ENCODE measurements around the gene OR6N2. TPM values are rescaled to one million over a fixed set of nuclear protein-coding genes. Genes with fewer than 3 reads are reported as not detected.

OR6N2 gene
- total and polyA plus RNA-seq, 9 of the 15 experiments (the other 6 are each of a cell fraction or from before 2014, with no cell fraction given): not detected

- TF ChIP-seq KDM4B (IDR thresholded peaks at IDR 0.05; ENCODE audit: borderline replicate concordance in 2 of 2, low read depth in 1 of 2) (no peak), FOXJ2 (tag; IDR thresholded peaks at IDR 0.05) (peak; percentile 97), ZNF76 (CRISPR knock-in tag; IDR thresholded peaks at IDR 0.05; ENCODE audit: borderline replicate concordance) (no peak), ATF1 (CRISPR knock-in tag; IDR thresholded peaks at IDR 0.05) (no peak), ATF1 (tag; IDR thresholded peaks at IDR 0.05) (peak; percentile 72), FOXK1 (CRISPR knock-in tag; IDR thresholded peaks at IDR 0.05; ENCODE audit: borderline replicate concordance) (no peak), SMARCC2 (IDR thresholded peaks at IDR 0.05; ENCODE audit: low read depth) (peak; percentile 96), LEF1 (IDR thresholded peaks at IDR 0.05) (peak; percentile 95), ZNF384 (IDR thresholded peaks at IDR 0.05; ENCODE audit: low read depth, low read length) (peak; percentile 95), MTA3 (IDR thresholded peaks at IDR 0.05; ENCODE audit: borderline replicate concordance) (0 out of 2 replicates have a peak, but pooled peaks have one; percentile 43), ELF2 (CRISPR knock-in tag; IDR thresholded peaks at IDR 0.05) (no peak), KLF16 (IDR thresholded peaks at IDR 0.05) (peak; percentile 71; the same call in 1 of the 2 replicates), ZNF511 (CRISPR knock-in tag; IDR thresholded peaks at IDR 0.05) (no peak), RNF2 (IDR thresholded peaks at IDR 0.05) (peak; percentile 79), NFRKB (IDR thresholded peaks at IDR 0.05; ENCODE audit: low read depth) (peak; percentile 67), E2F4 (CRISPR knock-in tag; IDR thresholded peaks at IDR 0.05; ENCODE audit: low read depth) (no peak), HES1 (IDR thresholded peaks at IDR 0.05; ENCODE audit: low read depth) (peak; percentile 69; the same call in 1 of the 2 replicates), SIN3B (IDR thresholded peaks at IDR 0.05; ENCODE audit: low read depth) (no peak), KAT2B (IDR thresholded peaks at IDR 0.05; ENCODE audit: low read depth, low read length) (no peak), RHOXF2B (CRISPR knock-in tag; conservative IDR thresholded peaks at IDR 0.05) (no peak), GTF2E2 (tag; IDR thresholded peaks at IDR 0.05) (0 out of 2 replicates have a peak, but pooled peaks have one; percentile 5), MECOM (CRISPR knock-in tag; IDR thresholded peaks at IDR 0.05) (no peak), SRSF9 (IDR thresholded peaks at IDR 0.05; ENCODE audit: borderline replicate concordance, low read depth, low read length) (no peak), POLR2A (conservative IDR thresholded peaks at IDR 0.05) (no peak), CEBPZ (IDR thresholded peaks at IDR 0.05; ENCODE audit: borderline replicate concordance, low read depth, low read length) (no peak)
Observed at GRCh38 chr1:158819461-158820443, 38.7 kb upstream of the OR6N2 start (continued).

Data from K562 (cell line).